ENCODE data around the gene PGF. TPM values are rescaled to one million over a fixed set of nuclear protein-coding genes. Genes with fewer than 3 reads are reported as not detected.

The PGF gene
- total RNA-seq, 3 donors from 2014 or later, result 0.18 to 0.38 (median 0.18) TPM

DNA sequence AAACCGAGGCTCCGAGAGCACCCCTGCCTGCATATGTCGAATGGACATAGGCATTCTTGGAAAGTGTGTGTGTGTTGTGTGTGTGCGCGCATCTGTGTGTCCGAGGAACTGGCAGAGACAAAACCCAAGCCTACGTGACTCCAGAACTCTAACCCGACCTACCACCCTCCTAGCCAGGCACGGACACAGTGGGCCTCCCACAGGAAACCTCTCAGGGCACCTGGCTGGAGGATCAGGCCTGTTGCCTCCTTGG lies 556 bp upstream of the PGF start:
- no peaks in the 10 kb centered on the region for H3K9me3 Mint-ChIP-seq

DNA sequence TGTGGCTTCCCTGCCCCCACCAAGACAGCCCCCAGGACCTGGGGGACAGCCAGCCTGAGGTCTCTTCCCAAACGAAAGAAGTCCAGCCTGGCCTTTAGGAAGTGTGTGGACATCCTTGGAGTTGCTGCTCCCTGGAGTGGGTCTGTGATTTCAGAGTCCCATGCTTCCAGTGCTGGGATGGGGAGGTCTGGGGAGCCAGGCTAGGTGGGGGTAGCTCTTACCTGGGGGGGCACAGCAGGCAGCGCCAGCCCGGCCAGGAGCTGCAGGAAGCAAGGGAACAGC lies 509 bp downstream of the PGF start:
- ATAC-seq, result no peak
- Mint-ChIP-seq H3K9me3 (no peaks in the 10 kb centered on the region), H3K4me1 (ENCODE audit: low read depth) (no peaks in the 10 kb centered on the region), H3K36me3 (ENCODE audit: insufficient read depth) (no peaks in the 10 kb centered on the region), H3K27me3 (ENCODE audit: low read depth) (peaks cover 8% of the 10 kb centered on the region), H3K4me3 (no peak overlapping the region)
- no peak for DNase-seq

More for the DNA sequence above, 556 bp upstream of the PGF start:
- Mint-ChIP-seq H3K27me3 (ENCODE audit: low read depth) (peaks cover 8% of the 10 kb centered on the region), H3K4me1 (ENCODE audit: low read depth) (no peaks in the 10 kb centered on the region), H3K36me3 (ENCODE audit: insufficient read depth) (no peaks in the 10 kb centered on the region), H3K4me3 (peak overlapping the region; percentile 22)
- no peak for DNase-seq
- ATAC-seq, result no peak

DNA sequence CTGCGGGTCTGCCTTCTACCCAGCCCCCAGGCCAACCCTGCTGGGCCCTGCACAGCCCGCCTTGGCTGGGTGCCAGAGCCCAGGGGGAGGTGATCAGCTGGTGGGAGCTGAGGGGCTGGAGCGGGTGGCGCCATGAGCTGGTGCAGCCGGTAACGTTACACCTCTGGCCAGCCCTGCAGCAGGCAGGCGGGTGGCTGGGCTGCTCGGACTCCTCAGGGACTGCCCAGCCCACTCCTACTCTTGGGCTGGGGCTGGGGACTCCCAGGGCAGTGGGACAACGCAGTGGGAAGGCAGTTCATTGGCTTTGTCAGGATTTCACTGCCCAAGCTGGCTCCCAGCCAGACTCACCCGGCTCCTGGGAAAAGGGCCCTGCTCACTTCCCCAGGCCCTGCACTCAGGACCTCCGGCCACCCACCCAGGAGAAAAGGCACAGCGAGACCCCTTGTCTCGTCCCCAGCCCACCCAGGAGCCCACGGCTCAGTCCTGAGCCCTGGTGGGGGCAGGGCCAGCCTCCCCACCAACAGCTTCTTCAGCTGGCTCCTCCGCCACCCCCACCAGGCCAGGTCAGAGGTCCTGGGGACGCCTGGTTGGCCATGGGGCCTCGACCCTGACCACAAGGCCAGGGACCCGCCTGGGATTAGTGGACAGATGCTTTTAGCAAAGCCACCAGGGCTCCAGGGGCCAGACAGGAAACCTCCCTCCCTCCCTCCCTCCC lies 1.0 kb downstream of the PGF start:
- H3K9me3 Mint-ChIP-seq, result no peaks in the 10 kb centered on the region
- H3K27me3 Mint-ChIP-seq (ENCODE audit: low read depth), result peaks cover 8% of the 10 kb centered on the region
- no peaks in the 10 kb centered on the region for H3K4me1 Mint-ChIP-seq (ENCODE audit: low read depth)
- ATAC-seq (no peak), DNase-seq (no peak)
- H3K36me3 Mint-ChIP-seq (ENCODE audit: insufficient read depth), result no peaks in the 10 kb centered on the region
- H3K4me3 Mint-ChIP-seq, result no peak overlapping the region

DNA sequence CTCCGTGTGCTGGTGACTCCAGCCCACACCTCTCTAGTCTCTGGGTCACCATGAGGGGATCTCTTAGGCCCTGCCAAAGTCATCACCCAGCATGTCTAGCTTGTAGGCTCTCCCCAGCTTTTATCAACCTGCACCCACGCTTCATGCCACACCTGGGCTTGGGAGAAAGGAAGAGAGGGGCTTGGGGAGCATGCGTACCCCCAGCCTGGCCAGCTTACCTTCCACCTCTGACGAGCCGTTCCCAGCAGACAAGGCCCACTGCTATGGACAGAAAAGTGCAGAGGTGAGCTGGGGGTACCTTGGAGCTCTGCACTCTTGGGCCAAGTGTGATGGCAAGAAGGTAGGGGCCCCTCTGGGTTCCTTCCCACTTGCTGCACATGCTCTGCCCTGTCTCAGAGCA lies 1.7 kb downstream of the PGF start:
- ATAC-seq (no peak), DNase-seq (no peak)
- peaks cover 8% of the 10 kb centered on the region for H3K27me3 Mint-ChIP-seq (ENCODE audit: low read depth)
- H3K36me3 Mint-ChIP-seq (ENCODE audit: insufficient read depth), result no peaks in the 10 kb centered on the region
- no peak overlapping the region for H3K4me3 Mint-ChIP-seq
- H3K4me1 Mint-ChIP-seq (ENCODE audit: low read depth), result no peaks in the 10 kb centered on the region
- no peaks in the 10 kb centered on the region for H3K9me3 Mint-ChIP-seq

DNA sequence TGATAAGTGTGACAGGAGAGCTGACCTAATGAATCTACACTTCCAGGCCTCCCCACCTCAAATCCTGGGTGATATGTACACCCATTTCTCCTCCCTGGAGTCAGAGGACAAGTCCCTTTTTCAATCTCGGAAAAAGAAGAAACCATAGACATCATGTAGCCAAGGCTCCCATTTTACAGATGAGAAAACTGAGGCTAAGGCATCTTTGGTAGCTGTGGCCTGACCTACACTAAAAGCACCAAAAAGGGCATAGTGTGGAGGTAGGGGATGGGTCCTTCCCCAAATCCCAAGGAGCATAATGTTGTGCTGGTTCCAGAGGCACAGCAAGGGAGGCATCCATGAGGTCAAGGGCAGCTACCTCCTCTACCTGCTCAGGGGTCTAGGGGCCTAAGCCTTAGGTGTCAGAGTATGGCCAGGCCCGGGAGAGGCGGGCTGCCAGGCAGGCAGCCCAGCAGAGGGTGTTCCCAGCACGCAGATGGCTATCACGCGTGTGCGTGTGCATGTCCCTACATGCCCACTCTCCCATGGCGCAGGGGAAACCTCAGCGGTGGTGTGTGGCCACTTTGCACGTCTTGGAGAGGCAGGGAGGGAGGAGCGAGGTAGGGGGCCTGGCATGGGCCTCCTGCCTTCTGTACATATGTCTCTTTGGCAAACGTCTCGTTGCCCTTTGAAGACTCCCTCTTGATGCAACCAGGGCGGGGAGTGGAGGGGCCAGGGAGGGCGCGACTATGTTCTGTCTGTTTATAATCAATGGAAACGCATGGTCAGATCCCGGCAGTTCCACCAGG lies 2.5 kb downstream of the PGF start:
- Mint-ChIP-seq H3K4me1 (ENCODE audit: low read depth) (no peaks in the 10 kb centered on the region), H3K36me3 (ENCODE audit: insufficient read depth) (no peaks in the 10 kb centered on the region), H3K4me3 (no peak overlapping the region), H3K9me3 (no peaks in the 10 kb centered on the region), H3K27me3 (ENCODE audit: low read depth) (peaks cover 8% of the 10 kb centered on the region)
- ATAC-seq (no peak), DNase-seq (no peak)

GRCh38 chr14:74952180-74952665 lies 3.2 kb downstream of the PGF start:
- peaks cover 8% of the 10 kb centered on the region for H3K27me3 Mint-ChIP-seq (ENCODE audit: low read depth)
- DNase-seq, result no peak
- ATAC-seq, result no peak
- no peak overlapping the region for H3K4me3 Mint-ChIP-seq
- no peaks in the 10 kb centered on the region for H3K36me3 Mint-ChIP-seq (ENCODE audit: insufficient read depth)
- no peaks in the 10 kb centered on the region for H3K4me1 Mint-ChIP-seq (ENCODE audit: low read depth)
- H3K9me3 Mint-ChIP-seq, result no peaks in the 10 kb centered on the region

DNA sequence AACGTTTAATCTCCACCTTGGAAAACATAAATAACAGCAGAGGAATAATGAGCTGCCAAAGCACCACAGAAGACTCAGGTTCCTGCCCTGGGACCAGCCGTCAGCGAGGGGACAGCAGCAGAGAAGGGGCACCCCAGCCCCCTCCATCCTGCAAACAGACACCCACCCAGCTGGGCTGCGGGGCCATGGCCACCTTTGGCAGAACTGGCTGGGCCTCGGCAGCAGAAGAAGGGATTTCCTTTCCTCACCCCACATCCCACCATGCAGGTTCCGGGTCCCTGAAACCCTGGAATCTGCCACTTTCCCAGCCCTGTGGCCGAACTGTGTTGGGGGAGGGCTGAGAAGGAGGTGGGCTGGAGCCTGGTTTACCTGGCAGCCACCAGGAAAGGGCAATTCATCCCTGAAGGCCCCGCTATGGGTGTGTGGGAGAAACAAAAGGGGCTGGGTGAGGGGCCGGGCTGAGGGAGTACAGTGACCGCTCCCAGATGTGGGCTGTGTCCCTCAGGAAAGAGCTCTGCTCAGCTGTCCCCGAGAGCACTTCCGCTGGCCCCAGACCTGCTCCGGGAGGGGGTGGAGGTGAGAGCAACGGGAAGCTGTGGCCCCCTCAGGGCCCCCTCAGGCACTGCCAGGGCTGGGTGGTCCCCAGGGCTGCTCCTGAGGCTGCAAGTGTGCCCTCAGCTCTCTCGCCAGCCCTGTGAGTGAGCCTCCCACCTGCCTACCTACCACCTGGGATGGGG lies 3.8 kb downstream of the PGF start:
- H3K4me3 Mint-ChIP-seq, result no peak overlapping the region
- H3K36me3 Mint-ChIP-seq (ENCODE audit: insufficient read depth), result no peaks in the 10 kb centered on the region
- ATAC-seq (no peak), DNase-seq (no peak)
- peaks cover 1% of the 10 kb centered on the region for H3K4me1 Mint-ChIP-seq (ENCODE audit: low read depth)
- H3K27me3 Mint-ChIP-seq (ENCODE audit: low read depth), result peaks cover 8% of the 10 kb centered on the region
- H3K9me3 Mint-ChIP-seq, result no peaks in the 10 kb centered on the region

DNA sequence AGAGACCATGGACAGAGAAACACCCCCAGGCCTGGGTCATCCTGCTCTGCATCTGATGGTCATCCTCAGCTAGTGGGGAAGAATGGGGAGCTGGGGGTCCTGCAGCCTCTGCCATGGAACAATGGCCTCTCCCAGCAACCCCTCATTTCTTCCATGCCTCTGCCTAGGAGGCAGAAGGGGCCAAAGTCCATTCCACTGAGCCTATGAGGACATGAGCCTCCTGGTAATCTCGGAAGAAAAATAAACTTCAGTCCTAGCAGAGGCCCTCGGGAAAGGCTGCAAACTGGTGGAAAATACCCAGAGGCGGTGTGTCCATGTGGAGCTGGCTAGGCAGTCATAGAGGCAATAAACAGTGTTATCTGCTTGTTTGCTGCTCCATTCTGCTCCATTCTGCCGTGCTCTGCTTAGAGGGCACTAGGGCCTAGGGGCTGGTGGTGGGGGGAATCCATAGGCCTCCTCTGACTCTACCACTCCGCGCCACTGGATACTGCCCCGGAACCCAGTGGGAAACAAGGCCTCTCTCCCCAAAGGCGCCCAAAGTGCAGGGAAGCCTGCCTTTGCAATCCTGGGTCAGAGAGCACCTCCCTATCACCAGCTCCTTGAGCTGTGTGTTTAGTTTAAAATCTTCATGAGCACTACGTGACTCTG lies 4.5 kb downstream of the PGF start:
- no peaks in the 10 kb centered on the region for H3K36me3 Mint-ChIP-seq (ENCODE audit: insufficient read depth)
- no peaks in the 10 kb centered on the region for H3K9me3 Mint-ChIP-seq
- peaks cover 6% of the 10 kb centered on the region for H3K4me1 Mint-ChIP-seq (ENCODE audit: low read depth)
- ATAC-seq (no peak), DNase-seq (no peak)
- H3K27me3 Mint-ChIP-seq (ENCODE audit: low read depth), result peaks cover 6% of the 10 kb centered on the region
- H3K4me3 Mint-ChIP-seq, result no peak overlapping the region

DNA sequence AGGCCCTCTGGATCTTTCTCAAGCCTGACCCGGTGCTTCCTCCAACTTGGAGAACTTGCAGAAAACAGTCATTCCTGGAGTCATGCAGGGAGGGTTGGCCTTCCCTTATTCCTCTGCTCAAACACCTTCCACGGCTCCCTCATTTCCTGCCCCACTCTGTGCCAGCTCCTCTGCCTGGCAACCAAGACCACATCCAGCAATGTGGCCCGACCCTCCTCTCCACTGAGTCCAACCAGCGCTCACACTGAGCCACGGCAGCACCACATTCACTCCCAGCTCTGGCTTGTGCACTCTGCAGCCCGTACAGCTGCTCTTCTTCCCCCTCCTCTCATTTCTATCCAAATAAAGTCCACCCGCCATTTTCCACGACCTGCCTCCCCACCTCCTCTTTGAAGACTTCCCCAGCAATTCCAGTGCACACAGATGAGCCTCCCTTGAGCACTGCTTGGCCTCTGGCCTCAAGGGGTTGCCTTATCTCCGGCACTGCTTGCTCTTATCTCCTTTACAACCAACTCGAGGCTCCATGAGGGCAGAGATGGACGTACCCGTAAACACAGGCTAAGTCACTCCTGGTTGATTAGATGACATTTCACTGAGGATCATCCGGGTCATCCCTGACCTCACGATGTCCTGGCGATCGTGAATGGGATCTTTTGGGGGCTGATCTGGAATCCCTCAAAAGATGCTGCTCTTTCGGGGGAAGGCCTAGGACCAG lies 5.4 kb downstream of the PGF start:
- Mint-ChIP-seq H3K27me3 (ENCODE audit: low read depth) (peaks cover 6% of the 10 kb centered on the region), H3K4me1 (ENCODE audit: low read depth) (peaks cover 6% of the 10 kb centered on the region), H3K36me3 (ENCODE audit: insufficient read depth) (no peaks in the 10 kb centered on the region), H3K4me3 (no peak overlapping the region), H3K9me3 (no peaks in the 10 kb centered on the region)
- no peak for DNase-seq
- no peak for ATAC-seq

DNA sequence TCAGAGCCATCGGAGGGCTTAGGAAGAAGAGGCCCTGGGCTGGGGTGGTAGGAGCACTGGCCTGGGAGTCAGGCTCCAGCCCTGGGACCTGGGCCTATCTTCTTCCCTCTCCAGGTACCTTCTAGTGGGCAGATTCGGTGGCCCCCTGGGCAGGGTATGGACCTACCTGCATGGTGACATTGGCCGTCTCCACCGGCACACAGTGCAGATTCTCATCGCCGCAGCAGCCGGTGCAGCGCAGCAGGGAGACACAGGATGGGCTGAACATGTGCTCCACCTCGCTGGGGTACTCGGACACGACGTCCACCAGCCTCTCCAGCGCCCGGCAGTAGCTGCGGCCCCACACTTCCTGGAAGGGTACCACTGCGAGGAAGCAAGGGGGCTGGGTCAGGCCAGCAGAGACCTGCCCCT lies 6.2 kb downstream of the PGF start:
- ATAC-seq, result no peak
- Mint-ChIP-seq H3K9me3 (no peaks in the 10 kb centered on the region), H3K4me1 (ENCODE audit: low read depth) (peaks cover 6% of the 10 kb centered on the region), H3K36me3 (ENCODE audit: insufficient read depth) (no peaks in the 10 kb centered on the region), H3K4me3 (no peak overlapping the region), H3K27me3 (ENCODE audit: low read depth) (peaks cover 6% of the 10 kb centered on the region)
- no peak for DNase-seq

DNA sequence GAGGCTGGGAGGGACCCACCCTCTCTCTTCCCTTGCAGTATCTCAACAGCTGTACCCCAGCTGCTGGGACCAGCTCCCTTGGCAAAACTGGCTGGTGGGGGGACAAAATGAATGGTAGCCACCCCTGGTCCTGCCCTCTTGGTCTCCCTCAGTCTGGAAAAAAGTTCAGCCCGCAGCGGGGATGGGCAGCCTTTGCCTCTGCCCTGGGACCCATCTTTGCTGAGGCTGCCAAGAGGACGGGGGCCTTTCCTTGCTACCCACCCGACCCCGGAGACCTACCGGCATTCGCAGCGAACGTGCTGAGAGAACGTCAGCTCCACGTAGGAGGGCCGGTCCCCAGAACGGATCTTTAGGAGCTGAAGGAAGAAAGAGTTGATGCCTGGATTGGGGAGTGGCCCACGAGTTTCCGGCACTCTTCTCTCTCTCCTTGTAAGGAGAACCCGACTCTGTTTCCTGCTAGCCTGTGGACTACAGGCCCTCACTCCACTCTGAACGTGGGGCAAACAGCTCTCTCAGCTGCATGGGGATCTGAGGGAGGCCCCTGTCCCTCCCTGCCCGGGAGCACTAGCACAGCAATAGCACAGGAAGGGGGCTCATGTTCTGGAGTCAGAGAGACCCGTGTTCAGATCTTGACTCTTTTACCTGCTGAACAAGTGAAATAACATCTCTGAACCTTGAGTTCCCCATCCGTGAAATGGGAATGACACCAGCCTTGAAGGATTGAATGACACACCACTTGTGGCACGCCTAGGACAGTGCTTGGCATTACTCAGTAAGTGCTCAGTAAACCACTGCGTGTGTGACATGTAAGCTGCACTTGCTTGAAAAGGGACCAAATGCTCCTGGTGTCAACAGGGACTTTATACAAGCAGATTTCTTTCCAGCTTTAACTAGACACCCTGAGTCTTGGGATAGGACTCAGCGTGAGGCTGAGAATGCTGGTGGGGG lies 6.9 kb downstream of the PGF start:
- ATAC-seq, result no peak
- Mint-ChIP-seq H3K36me3 (ENCODE audit: insufficient read depth) (no peaks in the 10 kb centered on the region), H3K4me3 (no peak overlapping the region), H3K4me1 (ENCODE audit: low read depth) (peaks cover 6% of the 10 kb centered on the region), H3K9me3 (no peaks in the 10 kb centered on the region), H3K27me3 (ENCODE audit: low read depth) (peaks cover 6% of the 10 kb centered on the region)
- DNase-seq, result no peak

DNA sequence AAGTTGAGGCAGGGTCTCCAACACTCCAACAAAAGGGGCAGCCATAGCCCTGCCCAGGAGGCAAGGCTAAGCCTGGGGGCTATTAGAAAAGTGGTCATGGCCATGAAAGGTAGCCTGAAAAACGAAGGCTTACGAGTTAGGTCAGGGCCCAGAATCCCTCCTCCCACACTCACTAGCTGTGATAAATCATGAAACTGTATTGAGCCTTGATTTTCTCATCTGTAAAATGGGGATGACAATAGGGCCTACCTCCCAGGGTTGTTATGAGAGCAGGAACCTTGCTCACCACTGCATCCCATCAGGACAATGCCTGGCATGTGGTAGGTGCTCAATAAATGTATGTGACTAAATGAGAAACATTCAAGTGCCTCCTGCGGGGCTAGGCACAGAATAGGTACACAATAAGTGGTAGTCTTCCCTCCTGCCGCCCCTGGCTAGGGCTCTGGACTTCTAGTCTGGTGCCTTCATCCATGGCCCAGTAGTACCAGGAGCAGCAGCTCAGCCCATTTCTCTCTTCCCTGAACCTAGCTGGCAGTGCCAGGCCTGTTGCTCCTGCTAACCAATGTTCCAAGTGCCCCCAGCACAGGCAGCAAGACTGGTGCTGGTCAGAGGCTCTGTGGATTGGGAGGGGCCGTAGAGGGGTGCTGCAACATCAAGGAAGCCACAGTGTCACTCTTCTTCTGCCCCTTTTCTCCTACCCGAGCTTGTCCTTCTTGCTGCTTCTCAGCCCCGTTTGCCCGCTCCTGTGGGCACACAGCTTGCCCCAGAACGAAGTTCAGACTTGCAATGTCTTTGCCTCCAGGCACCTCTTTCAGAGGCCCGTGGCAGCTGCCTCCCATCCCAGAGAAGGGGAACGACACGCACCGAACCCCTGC lies 7.8 kb downstream of the PGF start:
- peaks cover under 1% of the 10 kb centered on the region for H3K27me3 Mint-ChIP-seq (ENCODE audit: low read depth)
- H3K4me3 Mint-ChIP-seq, result no peak overlapping the region
- no peak for DNase-seq
- peaks cover 14% of the 10 kb centered on the region for H3K4me1 Mint-ChIP-seq (ENCODE audit: low read depth)
- H3K9me3 Mint-ChIP-seq, result no peaks in the 10 kb centered on the region
- ATAC-seq, result no peak
- H3K36me3 Mint-ChIP-seq (ENCODE audit: insufficient read depth), result no peaks in the 10 kb centered on the region
